ENCODE measurements around the gene DEDD2. TPM values are rescaled to one million over a fixed set of nuclear protein-coding genes. Genes with fewer than 3 reads are reported as not detected.
"Not testable (repeated sequence)": the region's sequence is repeated elsewhere in the genome, so short reads cannot be mapped to it uniquely, and the experiment has no call there.

The DEDD2 gene, protein sequence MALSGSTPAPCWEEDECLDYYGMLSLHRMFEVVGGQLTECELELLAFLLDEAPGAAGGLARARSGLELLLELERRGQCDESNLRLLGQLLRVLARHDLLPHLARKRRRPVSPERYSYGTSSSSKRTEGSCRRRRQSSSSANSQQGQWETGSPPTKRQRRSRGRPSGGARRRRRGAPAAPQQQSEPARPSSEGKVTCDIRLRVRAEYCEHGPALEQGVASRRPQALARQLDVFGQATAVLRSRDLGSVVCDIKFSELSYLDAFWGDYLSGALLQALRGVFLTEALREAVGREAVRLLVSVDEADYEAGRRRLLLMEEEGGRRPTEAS
- total RNA-seq (19.3 and 19.5 TPM in 2 replicates), polyA plus RNA-seq (34.8 and 38.5 TPM in 2 replicates), polyA minus RNA-seq (12.6 and 12.8 TPM in 2 replicates), Bru-seq, nascent RNA (percentile 46 among the genes with signal in this experiment), BruChase-seq, experiment 1, labeled RNA remaining after a 6-hour chase (percentile 56 among the genes with signal in this experiment), BruChase-seq, experiment 2, labeled RNA remaining after a 2-hour chase (percentile 53 among the genes with signal in this experiment)
- 18.5 and 24.2 TPM in 2 replicates for polyA plus RNA-seq (2011; cell fraction: cytosol; rRNA removed)
- polyA plus RNA-seq (2011; cell fraction: nucleus; rRNA removed), result 12.7 and 16.1 TPM in 2 replicates
- polyA plus RNA-seq (2012), result 14.2 and 19.6 TPM in 2 replicates
- polyA minus RNA-seq (2011; cell fraction: cytosol; rRNA and poly(A)+ RNA removed), result 5.8 TPM
- polyA minus RNA-seq (2011; cell fraction: nucleus; rRNA and poly(A)+ RNA removed), result 3.5 and 6.1 TPM in 2 replicates
- long read RNA-seq, transcript DEDD2-205 (5 exons, 1,183 nt), result major isoform, 29 of 125 reads
- long read RNA-seq, transcript DEDD2-203 (4 exons, 1,586 nt), result minor isoform, 15 of 125 reads
- long read RNA-seq, partial matches to known transcripts, result 1 of 125 reads
- long read RNA-seq, other reads (novel, unspliced or antisense), result 78 of 125 reads

- Histone ChIP-seq H3K27me3 (ENCODE audit: control insufficient read depth in 2 of 2, insufficient read depth in 2 of 2, low read length in 2 of 2) (no peaks in the 10 kb centered on the region), H3K27ac (ENCODE audit: insufficient read depth, low read depth, low read length) (peak within 1 kb of the TSS; percentile 90), H3K9ac (replicated peaks; ENCODE audit: extremely low read depth, insufficient read depth, low read length) (peak within 1 kb of the TSS; percentile 80), H3K4me2 (ENCODE audit: insufficient read depth, low read length) (peak within 1 kb of the TSS; percentile 51), H3K9me3 (replicated peaks; ENCODE audit: control insufficient read depth, insufficient read depth, low read length) (no peaks in the 10 kb centered on the region), H3K36me3 (ENCODE audit: control insufficient read depth in 2 of 2, extremely low read depth in 1 of 2, insufficient read depth in 2 of 2, low read length in 2 of 2) (peaks cover 0 to 5% of the 10 kb centered on the region in 2 experiments), H2AFZ (ENCODE audit: low read depth, low read length) (peak within 1 kb of the TSS; percentile 89), H3K79me2 (ENCODE audit: control insufficient read depth, insufficient read depth, low read length) (peaks cover 39% of the 10 kb centered on the region), H3K4me1 (ENCODE audit: control insufficient read depth, extremely low read depth, insufficient read depth, low read length) (peaks cover 24% of the 10 kb centered on the region), H3K4me3 (replicated peaks in 1 of 3; ENCODE audit: insufficient read depth in 1 of 3, low read depth in 1 of 3, low read length in 3 of 3) (peak within 1 kb of the TSS; percentile 64 to 81 (median 71)), H3K9me1 (replicated peaks; ENCODE audit: control insufficient read depth, extremely low read depth, insufficient read depth, low read length) (no peaks in the 10 kb centered on the region), H4K20me1 (replicated peaks; ENCODE audit: control insufficient read depth, extremely low read depth, insufficient read depth, low read length) (no peaks in the 10 kb centered on the region)
- TSS peak; percentile 55 for BruUV-seq (replicated peaks)
- CTCF ChIA-PET, result interaction anchor here (0.8 to 2.0 kb wide), 5 partner anchors 12 to 104 kb away, joined by 3 to 9 read pairs (median 3); no protein-coding TSS in a partner anchor
- intact Hi-C loops (cut with micrococcal nuclease), result loop anchor here (1.0 to 2.0 kb wide), 3 partner anchors 63 to 108 kb away; partner anchors contain the start of genes MEGF8, PAFAH1B3 and PRR19
- TF ChIP-seq EZH2 (IDR thresholded peaks at IDR 0.05; ENCODE audit: borderline replicate concordance, low read depth, low read length, severe bottlenecking) (no peak), GATA2 (IDR thresholded peaks at IDR 0.05; ENCODE audit: insufficient read depth, insufficient read length, low read depth, low read length) (no peak), MAX (IDR thresholded peaks at IDR 0.05; ENCODE audit: insufficient read depth, insufficient read length) (peak; percentile 34), POLR2A (IDR thresholded peaks at IDR 0.05; ENCODE audit: low read depth, low read length) (peak; percentile 71), MYC (IDR thresholded peaks at IDR 0.05; ENCODE audit: low read depth, low read length) (no peak), JUN (IDR thresholded peaks at IDR 0.05; ENCODE audit: borderline replicate concordance, insufficient read depth, insufficient read length, low read depth) (peak; percentile 41), FOS (IDR thresholded peaks at IDR 0.05; ENCODE audit: borderline replicate concordance, insufficient read depth, low read length) (no peak), POLR2AphosphoS5 (IDR thresholded peaks at IDR 0.05; ENCODE audit: insufficient read depth, low read depth, low read length) (no peak)
- TF ChIP-seq, protein P1, sequence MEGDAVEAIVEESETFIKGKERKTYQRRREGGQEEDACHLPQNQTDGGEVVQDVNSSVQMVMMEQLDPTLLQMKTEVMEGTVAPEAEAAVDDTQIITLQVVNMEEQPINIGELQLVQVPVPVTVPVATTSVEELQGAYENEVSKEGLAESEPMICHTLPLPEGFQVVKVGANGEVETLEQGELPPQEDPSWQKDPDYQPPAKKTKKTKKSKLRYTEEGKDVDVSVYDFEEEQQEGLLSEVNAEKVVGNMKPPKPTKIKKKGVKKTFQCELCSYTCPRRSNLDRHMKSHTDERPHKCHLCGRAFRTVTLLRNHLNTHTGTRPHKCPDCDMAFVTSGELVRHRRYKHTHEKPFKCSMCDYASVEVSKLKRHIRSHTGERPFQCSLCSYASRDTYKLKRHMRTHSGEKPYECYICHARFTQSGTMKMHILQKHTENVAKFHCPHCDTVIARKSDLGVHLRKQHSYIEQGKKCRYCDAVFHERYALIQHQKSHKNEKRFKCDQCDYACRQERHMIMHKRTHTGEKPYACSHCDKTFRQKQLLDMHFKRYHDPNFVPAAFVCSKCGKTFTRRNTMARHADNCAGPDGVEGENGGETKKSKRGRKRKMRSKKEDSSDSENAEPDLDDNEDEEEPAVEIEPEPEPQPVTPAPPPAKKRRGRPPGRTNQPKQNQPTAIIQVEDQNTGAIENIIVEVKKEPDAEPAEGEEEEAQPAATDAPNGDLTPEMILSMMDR (IDR thresholded peaks at IDR 0.05; ENCODE audit: extremely low read depth in 1 of 2, insufficient read depth in 1 of 2, low read depth in 1 of 2, low read length in 2 of 2), result no peak
- POLR2A ChIA-PET, result no interaction called here
- peak; percentile 98 for FAIRE-seq
- DNase-seq (ENCODE audit: low read depth, low spot score), result peak; percentile 96
- dilution Hi-C loops (cut with MboI; ENCODE audit: extremely low pct_ligation_motif_present, low sequenced_read_pairs), result no loop called here
Observed at GRCh38 chr19:42217520-42218437, at the start of gene DEDD2. Gene DEDD2, minus strand, starts transcription at chr19:42217677. Its CDS starts 670 bp downstream, at chr19:42217007.

DNA sequence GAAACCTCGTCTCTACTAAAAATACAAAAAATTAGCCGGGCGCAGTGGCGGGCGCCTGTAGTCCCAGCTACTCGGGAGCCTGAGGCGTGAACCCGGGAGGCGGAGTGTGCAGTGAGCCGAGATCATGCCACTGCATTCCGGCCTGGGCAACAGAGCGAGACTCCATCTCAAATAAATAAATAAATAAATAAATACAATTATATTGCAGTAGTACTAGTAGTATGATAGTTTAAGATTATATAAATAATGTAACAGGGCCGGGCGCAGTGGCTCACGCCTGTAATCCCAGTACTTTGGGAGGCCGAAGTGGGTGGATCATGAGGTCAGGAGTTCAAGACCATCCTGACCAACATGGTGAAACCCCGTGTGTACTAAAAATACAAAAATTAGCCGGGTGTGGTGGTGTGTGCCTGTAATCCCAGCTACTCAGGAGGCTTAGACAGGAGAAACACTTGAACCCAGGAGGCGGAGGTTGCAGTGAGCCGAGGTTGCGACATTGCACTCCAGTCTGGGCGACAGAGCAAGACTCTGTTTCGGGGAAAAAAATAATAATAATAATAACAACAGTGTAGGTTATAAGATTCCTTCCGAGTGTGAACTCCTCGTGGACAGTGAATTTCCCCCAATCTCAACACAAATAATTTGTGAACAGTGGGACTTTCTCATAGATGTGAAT lies 49.6 kb upstream of the DEDD2 start:
- intact Hi-C loops (cut with micrococcal nuclease); H3K9me3 ChIP-seq (replicated peaks; ENCODE audit: control insufficient read depth, insufficient read depth, low read length); dilution Hi-C loops (cut with MboI; ENCODE audit: extremely low pct_ligation_motif_present, low sequenced_read_pairs); H3K36me3 ChIP-seq (ENCODE audit: control insufficient read depth in 2 of 2, extremely low read depth in 1 of 2, insufficient read depth in 2 of 2, low read length in 2 of 2); DNase-seq (ENCODE audit: low read depth, low spot score); H3K4me3 ChIP-seq (replicated peaks in 1 of 3; ENCODE audit: insufficient read depth in 1 of 3, low read depth in 1 of 3, low read length in 3 of 3); FAIRE-seq; POLR2A ChIA-PET; H2AFZ ChIP-seq (ENCODE audit: low read depth, low read length); H3K9ac ChIP-seq (replicated peaks; ENCODE audit: extremely low read depth, insufficient read depth, low read length); H3K27me3 ChIP-seq (ENCODE audit: control insufficient read depth in 2 of 2, insufficient read depth in 2 of 2, low read length in 2 of 2); BruUV-seq (replicated peaks); H3K9me1 ChIP-seq (replicated peaks; ENCODE audit: control insufficient read depth, extremely low read depth, insufficient read depth, low read length); H4K20me1 ChIP-seq (replicated peaks; ENCODE audit: control insufficient read depth, extremely low read depth, insufficient read depth, low read length); H3K27ac ChIP-seq (ENCODE audit: insufficient read depth, low read depth, low read length); H3K4me2 ChIP-seq (ENCODE audit: insufficient read depth, low read length): not testable (repeated sequence)
- CTCF ChIA-PET, result interaction anchor here (1.0 to 1.6 kb wide), 5 partner anchors 11 to 22 kb away, joined by 3 to 10 read pairs (median 5); no protein-coding TSS in a partner anchor
- peaks cover 22% of the 10 kb centered on the region for H3K4me1 ChIP-seq (ENCODE audit: control insufficient read depth, extremely low read depth, insufficient read depth, low read length)
- H3K79me2 ChIP-seq (ENCODE audit: control insufficient read depth, insufficient read depth, low read length), result peaks cover 23% of the 10 kb centered on the region

Measured in endothelial cell of umbilical vein (primary cell).